GM20000 (cell line): ENCODE results near the gene AXIN1.

Experiments
- DNase-seq: peaks from one replicate; pipeline ENCODE4 v3.0.0; 2012; ENCODE audit warnings: low spot score
- CTCF ChIP-seq: IDR thresholded peaks from 2 replicates; pipeline ENCODE4 v1.5.1; 2012; ENCODE audit warnings: mild to moderate bottlenecking, control low read depth; ENCODE audit errors: extremely low read depth, missing control alignments

AXIN1 gene

GRCh38 chr16:301235-301634 lies 51.3 kb downstream of the AXIN1 start:
- no peak for TF ChIP-seq CTCF
- DNase-seq, result no peak

GRCh38 chr16:297832-298231 lies 54.7 kb downstream of the AXIN1 start:
- DNase-seq, result no peak
- no peak for TF ChIP-seq CTCF

GRCh38 chr16:296806-297510 lies 55.6 kb downstream of the AXIN1 start:
- DNase-seq, result no peak
- no peak for TF ChIP-seq CTCF

- TF ChIP-seq CTCF, result no peak
- DNase-seq, result no peak
Measured at GRCh38 chr16:296276-296675, 56.2 kb downstream of the AXIN1 start.

GRCh38 chr16:293043-293775 lies 59.3 kb downstream of the AXIN1 start:
- DNase-seq, result no peak
- no peak for TF ChIP-seq CTCF

GRCh38 chr16:291539-291938 lies 61.0 kb downstream of the AXIN1 start:
- TF ChIP-seq CTCF, result no peak
- DNase-seq, result no peak

- DNase-seq, result no peak
- no peak for TF ChIP-seq CTCF
Measured at GRCh38 chr16:290681-291405, 61.7 kb downstream of the AXIN1 start.
